SK-N-DZ (cell line): ENCODE measurements around the gene PCID2.

Experiments used
- DNase-seq: peaks from one replicate; pipeline ENCODE4 v3.0.0-alpha.2; 2015; ENCODE audit warnings: low spot score
- small RNA-seq, 2 experiments: library from RNA; depleted of rRNA; stranded (forward); fragments of <200 nt; gene quantifications; one replicate each; pipeline ENCODE3, GENCODE V24; 2014

Gene PCID2

DNA sequence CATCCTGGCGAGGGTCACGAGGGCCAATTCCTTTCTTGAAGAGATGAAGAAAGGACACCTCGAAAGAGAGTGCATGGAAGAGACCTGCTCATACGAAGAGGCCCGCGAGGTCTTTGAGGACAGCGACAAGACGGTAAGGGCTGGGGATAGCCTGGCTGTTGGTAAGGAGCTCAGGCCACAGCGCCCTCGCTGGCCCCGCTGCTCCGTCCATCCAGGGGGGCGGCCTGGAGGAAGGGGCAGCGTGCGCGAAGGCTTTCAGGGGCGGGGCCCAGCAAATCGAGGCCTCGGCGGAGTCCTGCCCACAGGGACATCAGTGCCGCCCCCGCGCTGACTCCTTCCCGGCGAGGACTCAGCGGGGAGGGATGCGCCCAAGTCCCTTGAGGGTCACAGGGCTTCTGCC, 79.0 kb downstream of the PCID2 start:
- DNase-seq: no peak

Small RNA genes within 50 kb of the gene (small RNA-seq; reads per million reads assigned to genes)
- 0 reads per million in 2 experiments for gene AL137002.1
